RWPE2 (cell line): ENCODE measurements around the gene AHCYL2.

Experiments used
- ATAC-seq: fragments of 200-7000 bp; cut with Tn5 transposase; 3 replicates; pipeline ENCODE4 v1.9.1; 2021; ENCODE audit warnings: low read depth
- DNase-seq: peaks from one replicate; pipeline ENCODE4 v3.0.0-alpha.2; 2020; ENCODE audit warnings: low spot score
- H3K27ac ChIP-seq: fragments of 450-650 bp; 2 replicates; pipeline ENCODE4 v1.5.1; 2017; ENCODE audit warnings: mild to moderate bottlenecking; ENCODE audit not compliant: poor library complexity, severe bottlenecking
- H3K27me3 ChIP-seq: fragments of 250-450 bp; sonication (Bioruptor Pico); 2 replicates; pipeline ENCODE4 v1.5.1; 2021; ENCODE audit warnings: mild to moderate bottlenecking, moderate library complexity; ENCODE audit not compliant: insufficient read depth, poor library complexity, severe bottlenecking
- H3K36me3 ChIP-seq: fragments of 250-450 bp; sonication (Bioruptor Pico); 2 replicates; pipeline ENCODE4 v1.5.1; 2020; ENCODE audit warnings: low read depth, mild to moderate bottlenecking, moderate library complexity
- H3K4me1 ChIP-seq: fragments of 250-450 bp; sonication (Bioruptor Pico); 2 replicates; pipeline ENCODE4 v1.5.1; 2021; ENCODE audit warnings: mild to moderate bottlenecking, moderate library complexity; ENCODE audit not compliant: insufficient read depth, poor library complexity, severe bottlenecking
- H3K4me3 ChIP-seq: fragments of 250-450 bp; sonication (Bioruptor Pico); 2 replicates; pipeline ENCODE4 v1.5.1; 2021; ENCODE audit warnings: mild to moderate bottlenecking, moderate library complexity; ENCODE audit not compliant: severe bottlenecking
- H3K9me3 ChIP-seq: fragments of 250-450 bp; sonication (Bioruptor Pico); 2 replicates; pipeline ENCODE4 v1.5.1; 2021; ENCODE audit warnings: mild to moderate bottlenecking, moderate library complexity; ENCODE audit not compliant: severe bottlenecking
- CTCF ChIP-seq: fragments of 450-650 bp; IDR thresholded peaks from one replicate; pipeline ENCODE4 v1.5.1; 2017; ENCODE audit warnings: mild to moderate bottlenecking, moderate library complexity; ENCODE audit not compliant: poor library complexity, severe bottlenecking

AHCYL2 gene

GRCh38 chr7:129436335-129436923, 211.6 kb downstream of the AHCYL2 start:
- ATAC-seq (no peak), DNase-seq (no peak)
- Histone ChIP-seq H3K27me3 (no peaks in the 10 kb centered on the region), H3K4me1 (peaks cover 28% of the 10 kb centered on the region), H3K27ac (no peak overlapping the region), H3K4me3 (no peak overlapping the region), H3K9me3 (no peaks in the 10 kb centered on the region), H3K36me3 (peaks cover 9% of the 10 kb centered on the region)
- no peak for TF ChIP-seq CTCF

- H3K27ac ChIP-seq: no peak overlapping the region
- TF ChIP-seq CTCF: no peak
- no peaks in the 10 kb centered on the region for H3K9me3 ChIP-seq
- DNase-seq (no peak), ATAC-seq (no peak)
- H3K4me3 ChIP-seq: no peak overlapping the region
- peaks cover 9% of the 10 kb centered on the region for H3K36me3 ChIP-seq
- no peaks in the 10 kb centered on the region for H3K27me3 ChIP-seq
- H3K4me1 ChIP-seq: peaks cover 28% of the 10 kb centered on the region
These were observed 212.4 kb downstream of the AHCYL2 start for GRCh38 chr7:129437190-129437589.

- no peak for TF ChIP-seq CTCF
- peaks cover 28% of the 10 kb centered on the region for H3K4me1 ChIP-seq
These were observed 213.5 kb downstream of the AHCYL2 start for GRCh38 chr7:129438281-129438838.

GRCh38 chr7:129438839-129439651, 214.2 kb downstream of the AHCYL2 start:
- H3K27ac ChIP-seq: peak overlapping the region; percentile 80
- ATAC-seq (peak; percentile 74), DNase-seq (no peak)
- no peak for TF ChIP-seq CTCF
- H3K9me3 ChIP-seq: no peaks in the 10 kb centered on the region
- no peak overlapping the region for H3K4me3 ChIP-seq
- peaks cover 28% of the 10 kb centered on the region for H3K4me1 ChIP-seq
- no peaks in the 10 kb centered on the region for H3K27me3 ChIP-seq
- peaks cover 11% of the 10 kb centered on the region for H3K36me3 ChIP-seq

More at GRCh38 chr7:129438281-129438838, 213.5 kb downstream of the AHCYL2 start:
- DNase-seq (no peak), ATAC-seq (no peak)
- Histone ChIP-seq H3K27ac (peak overlapping the region; percentile 80), H3K27me3 (no peaks in the 10 kb centered on the region), H3K9me3 (no peaks in the 10 kb centered on the region), H3K4me3 (no peak overlapping the region), H3K36me3 (peaks cover 9% of the 10 kb centered on the region)
